ENCODE measurements around the gene HCFC1.

The HCFC1 gene

GRCh38 chrX:153969904-153970356 lies 1.7 kb downstream of the HCFC1 start:
- H3K36me3 ChIP-seq (ENCODE audit: control insufficient read depth, insufficient read depth, low read length), result no peaks in the 10 kb centered on the region
- H3K9me3 ChIP-seq (ENCODE audit: control insufficient read depth, low read length), result no peaks in the 10 kb centered on the region
- peaks cover 47% of the 10 kb centered on the region for H3K4me1 ChIP-seq (ENCODE audit: control insufficient read depth, insufficient read depth, low read length)
- H3K27me3 ChIP-seq (ENCODE audit: control insufficient read depth, insufficient read depth, low read length), result no peaks in the 10 kb centered on the region
- H3K4me3 ChIP-seq (ENCODE audit: low read length), result no peak overlapping the region
- H3K9ac ChIP-seq (ENCODE audit: low read length), result peak overlapping the region; percentile 47

- no peak overlapping the region for H3K4me3 ChIP-seq (ENCODE audit: low read length)
- H3K27me3 ChIP-seq (ENCODE audit: control insufficient read depth, insufficient read depth, low read length), result no peaks in the 10 kb centered on the region
- H3K4me1 ChIP-seq (ENCODE audit: control insufficient read depth, insufficient read depth, low read length), result peaks cover 41% of the 10 kb centered on the region
- H3K36me3 ChIP-seq (ENCODE audit: control insufficient read depth, insufficient read depth, low read length), result no peaks in the 10 kb centered on the region
- H3K9ac ChIP-seq (ENCODE audit: low read length), result peak overlapping the region; percentile 47
- H3K9me3 ChIP-seq (ENCODE audit: control insufficient read depth, low read length), result no peaks in the 10 kb centered on the region
These were observed 2.3 kb downstream of the HCFC1 start for GRCh38 chrX:153969125-153969903.

- no peaks in the 10 kb centered on the region for H3K9me3 ChIP-seq (ENCODE audit: control insufficient read depth, low read length)
- peaks cover 35% of the 10 kb centered on the region for H3K4me1 ChIP-seq (ENCODE audit: control insufficient read depth, insufficient read depth, low read length)
These were observed 2.9 kb downstream of the HCFC1 start for GRCh38 chrX:153968754-153969124.

GRCh38 chrX:153968255-153968654 lies 3.4 kb downstream of the HCFC1 start:
- Histone ChIP-seq H3K4me3 (ENCODE audit: low read length) (no peak overlapping the region), H3K9me3 (ENCODE audit: control insufficient read depth, low read length) (no peaks in the 10 kb centered on the region), H3K9ac (ENCODE audit: low read length) (no peak overlapping the region), H3K27me3 (ENCODE audit: control insufficient read depth, insufficient read depth, low read length) (no peaks in the 10 kb centered on the region), H3K4me1 (ENCODE audit: control insufficient read depth, insufficient read depth, low read length) (peaks cover 30% of the 10 kb centered on the region), H3K36me3 (ENCODE audit: control insufficient read depth, insufficient read depth, low read length) (no peaks in the 10 kb centered on the region)

More at GRCh38 chrX:153968754-153969124, 2.9 kb downstream of the HCFC1 start:
- H3K9ac ChIP-seq (ENCODE audit: low read length), result no peak overlapping the region
- H3K27me3 ChIP-seq (ENCODE audit: control insufficient read depth, insufficient read depth, low read length), result no peaks in the 10 kb centered on the region
- no peaks in the 10 kb centered on the region for H3K36me3 ChIP-seq (ENCODE audit: control insufficient read depth, insufficient read depth, low read length)
- H3K4me3 ChIP-seq (ENCODE audit: low read length), result no peak overlapping the region

- Histone ChIP-seq H3K4me3 (ENCODE audit: low read length) (no peak overlapping the region), H3K9me3 (ENCODE audit: control insufficient read depth, low read length) (no peaks in the 10 kb centered on the region), H3K36me3 (ENCODE audit: control insufficient read depth, insufficient read depth, low read length) (no peaks in the 10 kb centered on the region), H3K4me1 (ENCODE audit: control insufficient read depth, insufficient read depth, low read length) (peaks cover 29% of the 10 kb centered on the region), H3K9ac (ENCODE audit: low read length) (no peak overlapping the region), H3K27me3 (ENCODE audit: control insufficient read depth, insufficient read depth, low read length) (no peaks in the 10 kb centered on the region)
These were observed 3.9 kb downstream of the HCFC1 start for GRCh38 chrX:153967536-153968224.

GRCh38 chrX:153966841-153967535 lies 4.6 kb downstream of the HCFC1 start:
- no peak overlapping the region for H3K9ac ChIP-seq (ENCODE audit: low read length)
- no peaks in the 10 kb centered on the region for H3K27me3 ChIP-seq (ENCODE audit: control insufficient read depth, insufficient read depth, low read length)
- H3K4me3 ChIP-seq (ENCODE audit: low read length), result no peak overlapping the region
- H3K4me1 ChIP-seq (ENCODE audit: control insufficient read depth, insufficient read depth, low read length), result peaks cover 29% of the 10 kb centered on the region
- no peaks in the 10 kb centered on the region for H3K36me3 ChIP-seq (ENCODE audit: control insufficient read depth, insufficient read depth, low read length)
- H3K9me3 ChIP-seq (ENCODE audit: control insufficient read depth, low read length), result no peaks in the 10 kb centered on the region

GRCh38 chrX:153966283-153966688 lies 5.3 kb downstream of the HCFC1 start:
- Histone ChIP-seq H3K36me3 (ENCODE audit: control insufficient read depth, insufficient read depth, low read length) (peaks cover 6% of the 10 kb centered on the region), H3K9me3 (ENCODE audit: control insufficient read depth, low read length) (no peaks in the 10 kb centered on the region), H3K9ac (ENCODE audit: low read length) (no peak overlapping the region), H3K27me3 (ENCODE audit: control insufficient read depth, insufficient read depth, low read length) (no peaks in the 10 kb centered on the region), H3K4me1 (ENCODE audit: control insufficient read depth, insufficient read depth, low read length) (peaks cover 29% of the 10 kb centered on the region), H3K4me3 (ENCODE audit: low read length) (no peak overlapping the region)

GRCh38 chrX:153965406-153965805 lies 6.2 kb downstream of the HCFC1 start:
- H3K4me3 ChIP-seq (ENCODE audit: low read length), result no peak overlapping the region
- H3K9ac ChIP-seq (ENCODE audit: low read length), result no peak overlapping the region
- H3K4me1 ChIP-seq (ENCODE audit: control insufficient read depth, insufficient read depth, low read length), result peaks cover 29% of the 10 kb centered on the region
- no peaks in the 10 kb centered on the region for H3K27me3 ChIP-seq (ENCODE audit: control insufficient read depth, insufficient read depth, low read length)
- no peaks in the 10 kb centered on the region for H3K9me3 ChIP-seq (ENCODE audit: control insufficient read depth, low read length)
- peaks cover 6% of the 10 kb centered on the region for H3K36me3 ChIP-seq (ENCODE audit: control insufficient read depth, insufficient read depth, low read length)

- H3K27me3 ChIP-seq (ENCODE audit: control insufficient read depth, insufficient read depth, low read length), result no peaks in the 10 kb centered on the region
- H3K9ac ChIP-seq (ENCODE audit: low read length), result no peak overlapping the region
- H3K4me1 ChIP-seq (ENCODE audit: control insufficient read depth, insufficient read depth, low read length), result peaks cover 25% of the 10 kb centered on the region
- no peak overlapping the region for H3K4me3 ChIP-seq (ENCODE audit: low read length)
- H3K9me3 ChIP-seq (ENCODE audit: control insufficient read depth, low read length), result no peaks in the 10 kb centered on the region
- peaks cover 6% of the 10 kb centered on the region for H3K36me3 ChIP-seq (ENCODE audit: control insufficient read depth, insufficient read depth, low read length)
These were observed 7.5 kb downstream of the HCFC1 start for GRCh38 chrX:153964105-153964504.

GRCh38 chrX:153963546-153963945 lies 8.1 kb downstream of the HCFC1 start:
- H3K4me3 ChIP-seq (ENCODE audit: low read length), result no peak overlapping the region
- peaks cover 6% of the 10 kb centered on the region for H3K36me3 ChIP-seq (ENCODE audit: control insufficient read depth, insufficient read depth, low read length)
- H3K9ac ChIP-seq (ENCODE audit: low read length), result no peak overlapping the region
- H3K27me3 ChIP-seq (ENCODE audit: control insufficient read depth, insufficient read depth, low read length), result no peaks in the 10 kb centered on the region
- H3K9me3 ChIP-seq (ENCODE audit: control insufficient read depth, low read length), result no peaks in the 10 kb centered on the region
- H3K4me1 ChIP-seq (ENCODE audit: control insufficient read depth, insufficient read depth, low read length), result peaks cover 19% of the 10 kb centered on the region

GRCh38 chrX:153961292-153961691 lies 10.3 kb downstream of the HCFC1 start:
- no peaks in the 10 kb centered on the region for H3K27me3 ChIP-seq (ENCODE audit: control insufficient read depth, insufficient read depth, low read length)
- no peak overlapping the region for H3K9ac ChIP-seq (ENCODE audit: low read length)
- H3K4me1 ChIP-seq (ENCODE audit: control insufficient read depth, insufficient read depth, low read length), result no peaks in the 10 kb centered on the region
- H3K36me3 ChIP-seq (ENCODE audit: control insufficient read depth, insufficient read depth, low read length), result peaks cover 6% of the 10 kb centered on the region
- H3K4me3 ChIP-seq (ENCODE audit: low read length), result no peak overlapping the region
- H3K9me3 ChIP-seq (ENCODE audit: control insufficient read depth, low read length), result no peaks in the 10 kb centered on the region

- no peaks in the 10 kb centered on the region for H3K9me3 ChIP-seq (ENCODE audit: control insufficient read depth, low read length)
- no peak overlapping the region for H3K9ac ChIP-seq (ENCODE audit: low read length)
- peaks cover 6% of the 10 kb centered on the region for H3K36me3 ChIP-seq (ENCODE audit: control insufficient read depth, insufficient read depth, low read length)
- no peaks in the 10 kb centered on the region for H3K4me1 ChIP-seq (ENCODE audit: control insufficient read depth, insufficient read depth, low read length)
- no peak overlapping the region for H3K4me3 ChIP-seq (ENCODE audit: low read length)
- H3K27me3 ChIP-seq (ENCODE audit: control insufficient read depth, insufficient read depth, low read length), result no peaks in the 10 kb centered on the region
These were observed 10.8 kb downstream of the HCFC1 start for GRCh38 chrX:153960786-153961185.
